Mammary epithelial cell (primary cell): ENCODE results near the gene JAK3.

ENCODE experiments used
- CTCF ChIP-seq, 2 donors: IDR thresholded peaks in 1 of 2; conservative IDR thresholded peaks in 1 of 2; 2 replicates each; pipeline ENCODE4 v1.5.1; 2011 to 2012; ENCODE audit warnings: inconsistent platforms in 2 of 2, low read length in 2 of 2, mild to moderate bottlenecking in 2 of 2, control low read depth in 1 of 2, low read depth in 1 of 2; ENCODE audit not compliant: insufficient read depth in 1 of 2; ENCODE audit errors: extremely low read depth in 1 of 2
- EZH2 ChIP-seq: IDR thresholded peaks from 2 replicates; pipeline ENCODE4 v1.6.1; 2012; ENCODE audit warnings: low read length, inconsistent platforms, borderline replicate concordance

GRCh38 chr19:17784201-17785008, 63.4 kb downstream of the JAK3 start:
- peak; percentile 74 to 76 for TF ChIP-seq CTCF (conservative IDR thresholded peaks at IDR 0.05 in 1 of 2, IDR thresholded peaks at IDR 0.05 in 1 of 2; ENCODE audit: extremely low read depth in 1 of 2, insufficient read depth in 1 of 2, low read depth in 1 of 2, low read length in 2 of 2)
- no peak for TF ChIP-seq EZH2
